ENCODE results near the gene JCHAIN.

JCHAIN gene

GRCh38 chr4:70637239-70637913 is 28.9 kb downstream of the JCHAIN start:
- DNase-seq (ENCODE audit: low spot score): peak; percentile 60

GRCh38 chr4:70634482-70634881 is 31.8 kb downstream of the JCHAIN start:
- no peak for DNase-seq (ENCODE audit: low spot score)

- DNase-seq (ENCODE audit: low spot score): no peak
Measured at GRCh38 chr4:70632028-70632427, 34.3 kb downstream of the JCHAIN start.

- no peak for DNase-seq (ENCODE audit: low spot score)
Measured at GRCh38 chr4:70630162-70630561, 36.1 kb downstream of the JCHAIN start.

GRCh38 chr4:70629469-70630090 is 36.7 kb downstream of the JCHAIN start:
- no peak for DNase-seq (ENCODE audit: low spot score)

GRCh38 chr4:70628444-70628843 is 37.9 kb downstream of the JCHAIN start, which contains the start of gene ENAM:
Gene ENAM (plus strand): TSS chr4:70628744. CDS start chr4:70629501, 757 bp downstream.
- no peak for DNase-seq (ENCODE audit: low spot score)

- DNase-seq (ENCODE audit: low spot score): no peak
Measured at GRCh38 chr4:70627620-70628019, 38.7 kb downstream of the JCHAIN start.

- DNase-seq (ENCODE audit: low spot score): no peak
Measured at GRCh38 chr4:70624226-70624793, 42.0 kb downstream of the JCHAIN start.

- no peak for DNase-seq (ENCODE audit: low spot score)
Measured at GRCh38 chr4:70623323-70623722, 43.0 kb downstream of the JCHAIN start.

GRCh38 chr4:70619778-70620177 is 46.5 kb downstream of the JCHAIN start:
- DNase-seq (ENCODE audit: low spot score): no peak

GRCh38 chr4:70619288-70619687 is 47.0 kb downstream of the JCHAIN start:
- no peak for DNase-seq (ENCODE audit: low spot score)

- DNase-seq (ENCODE audit: low spot score): no peak
Measured at GRCh38 chr4:70614184-70614555, 52.1 kb downstream of the JCHAIN start.

- DNase-seq (ENCODE audit: low spot score): no peak
Measured at GRCh38 chr4:70613306-70614183, 52.8 kb downstream of the JCHAIN start.

- DNase-seq (ENCODE audit: low spot score): no peak
Measured at GRCh38 chr4:70608324-70608723, 58.0 kb downstream of the JCHAIN start.

GRCh38 chr4:70607334-70607853 is 58.9 kb downstream of the JCHAIN start:
- no peak for DNase-seq (ENCODE audit: low spot score)

GRCh38 chr4:70606459-70606858 is 59.8 kb downstream of the JCHAIN start:
- no peak for DNase-seq (ENCODE audit: low spot score)
